Cardiac muscle cell (in vitro differentiated cells and primary cell): ENCODE measurements around the gene PIGU. TPM values are rescaled to one million over a fixed set of nuclear protein-coding genes. Genes with fewer than 3 reads are reported as not detected.

Experiments
- DNase-seq, 2 donors: peaks; one replicate each; pipeline versions ENCODE4 v3.0.0 to v3.0.0-alpha.2; 2010 to 2017; ENCODE audit warnings: low read depth in 1 of 2, low spot score in 1 of 2
- H3K27ac ChIP-seq: fragments of 200-600 bp; sonication (generic); 2 replicates; pipeline ENCODE4 v1.5.1; 2016
- H3K27me3 ChIP-seq: fragments of 200-600 bp; sonication (generic); 2 replicates; pipeline ENCODE4 v1.6.0; 2016; ENCODE audit warnings: control low read depth
- H3K36me3 ChIP-seq: fragments of 200-600 bp; sonication (generic); 2 replicates; pipeline ENCODE4 v1.5.1; 2016; ENCODE audit warnings: control low read depth
- H3K4me1 ChIP-seq: fragments of 200-600 bp; sonication (generic); 2 replicates; pipeline ENCODE4 v1.8.1; 2017; ENCODE audit warnings: low read depth, mild to moderate bottlenecking, mixed run types
- H3K4me3 ChIP-seq: fragments of 200-600 bp; sonication (generic); 2 replicates; pipeline ENCODE4 v1.5.1; 2016; ENCODE audit warnings: mild to moderate bottlenecking
- H3K9me3 ChIP-seq: fragments of 200-600 bp; sonication (generic); 2 replicates; pipeline ENCODE4 v1.5.1; 2017; ENCODE audit warnings: low read depth, mild to moderate bottlenecking, control low read depth
- polyA plus RNA-seq: library from polyadenylated mRNA; unstranded; fragments of >200 nt; fragmentation: Nextera tagmentation; extraction: Ambion mirVana; gene quantifications from 2 replicates; pipeline ENCODE4 v1.2.1, GENCODE V29; 2016
- total RNA-seq: library from RNA; depleted of rRNA; stranded (reverse); fragments of >200 nt; gene quantifications from 2 replicates; pipeline ENCODE4 v1.2.3, GENCODE V29; 2016
- TF ChIP-seq, protein P1 (sequence below): IDR thresholded peaks from 2 replicates; pipeline ENCODE4 v1.5.1; 2012; ENCODE audit warnings: low read depth, mild to moderate bottlenecking, low read length

PIGU gene
- total and polyA plus RNA-seq, 2 experiments from 2014 or later: 22.8 to 40.9 TPM

DNA sequence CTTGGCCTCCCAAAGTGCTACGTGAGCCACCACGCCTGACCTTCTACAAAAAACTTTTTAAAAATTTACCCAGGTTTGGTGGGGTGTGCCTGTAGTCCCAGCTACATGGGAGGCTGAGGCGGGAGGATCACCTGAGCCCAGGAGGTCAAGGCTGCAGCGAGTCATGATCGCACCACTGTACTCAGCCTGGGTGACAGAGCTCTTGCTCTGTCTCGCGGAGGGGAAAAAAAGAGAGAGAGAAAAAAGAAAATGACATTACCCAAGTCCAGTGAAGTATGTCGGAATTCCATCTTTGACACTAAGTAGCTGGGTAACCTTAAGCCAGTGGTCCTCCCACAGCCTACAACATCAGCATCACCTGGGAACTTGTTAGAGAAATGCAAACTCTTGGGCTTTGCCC is 137.1 kb downstream of the PIGU start:
- TF ChIP-seq, protein P1, sequence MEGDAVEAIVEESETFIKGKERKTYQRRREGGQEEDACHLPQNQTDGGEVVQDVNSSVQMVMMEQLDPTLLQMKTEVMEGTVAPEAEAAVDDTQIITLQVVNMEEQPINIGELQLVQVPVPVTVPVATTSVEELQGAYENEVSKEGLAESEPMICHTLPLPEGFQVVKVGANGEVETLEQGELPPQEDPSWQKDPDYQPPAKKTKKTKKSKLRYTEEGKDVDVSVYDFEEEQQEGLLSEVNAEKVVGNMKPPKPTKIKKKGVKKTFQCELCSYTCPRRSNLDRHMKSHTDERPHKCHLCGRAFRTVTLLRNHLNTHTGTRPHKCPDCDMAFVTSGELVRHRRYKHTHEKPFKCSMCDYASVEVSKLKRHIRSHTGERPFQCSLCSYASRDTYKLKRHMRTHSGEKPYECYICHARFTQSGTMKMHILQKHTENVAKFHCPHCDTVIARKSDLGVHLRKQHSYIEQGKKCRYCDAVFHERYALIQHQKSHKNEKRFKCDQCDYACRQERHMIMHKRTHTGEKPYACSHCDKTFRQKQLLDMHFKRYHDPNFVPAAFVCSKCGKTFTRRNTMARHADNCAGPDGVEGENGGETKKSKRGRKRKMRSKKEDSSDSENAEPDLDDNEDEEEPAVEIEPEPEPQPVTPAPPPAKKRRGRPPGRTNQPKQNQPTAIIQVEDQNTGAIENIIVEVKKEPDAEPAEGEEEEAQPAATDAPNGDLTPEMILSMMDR: no peak
- H3K27ac ChIP-seq: no peak overlapping the region
- DNase-seq: no peak
- H3K4me3 ChIP-seq: no peak overlapping the region
- H3K36me3 ChIP-seq: peaks cover 24% of the 10 kb centered on the region
- H3K4me1 ChIP-seq: peaks cover 15% of the 10 kb centered on the region
- H3K9me3 ChIP-seq: no peaks in the 10 kb centered on the region
- H3K27me3 ChIP-seq: no peaks in the 10 kb centered on the region

DNA sequence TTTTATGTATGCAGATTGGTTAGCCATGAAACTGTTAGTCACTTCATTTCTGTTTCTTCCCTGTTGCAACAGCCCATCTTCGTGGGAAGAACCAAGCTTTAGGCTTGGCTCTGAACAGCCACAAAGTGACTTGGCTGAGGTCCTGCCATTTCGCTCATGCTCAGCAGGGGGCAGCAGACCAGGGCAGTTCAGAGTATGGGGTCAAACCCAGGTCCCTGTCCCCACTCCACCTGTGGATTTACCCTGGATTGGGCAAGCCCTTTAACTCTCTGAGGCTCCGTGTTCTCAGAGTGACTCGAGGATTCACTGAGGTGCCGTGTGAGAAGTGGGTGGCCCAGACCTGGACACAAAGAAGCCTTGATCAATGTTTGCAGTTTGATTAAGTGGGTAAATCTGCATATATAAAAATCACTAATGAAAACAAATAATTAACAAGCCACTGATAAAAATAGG is 138.2 kb downstream of the PIGU start:
- TF ChIP-seq, protein P1: peak; percentile 91
- no peak overlapping the region for H3K4me3 ChIP-seq
- peaks cover 30% of the 10 kb centered on the region for H3K36me3 ChIP-seq
- DNase-seq: peak; percentile 49 to 76
- no peaks in the 10 kb centered on the region for H3K27me3 ChIP-seq
- H3K9me3 ChIP-seq: no peaks in the 10 kb centered on the region
- peaks cover 5% of the 10 kb centered on the region for H3K4me1 ChIP-seq
- H3K27ac ChIP-seq: peak overlapping the region; percentile 8

DNA sequence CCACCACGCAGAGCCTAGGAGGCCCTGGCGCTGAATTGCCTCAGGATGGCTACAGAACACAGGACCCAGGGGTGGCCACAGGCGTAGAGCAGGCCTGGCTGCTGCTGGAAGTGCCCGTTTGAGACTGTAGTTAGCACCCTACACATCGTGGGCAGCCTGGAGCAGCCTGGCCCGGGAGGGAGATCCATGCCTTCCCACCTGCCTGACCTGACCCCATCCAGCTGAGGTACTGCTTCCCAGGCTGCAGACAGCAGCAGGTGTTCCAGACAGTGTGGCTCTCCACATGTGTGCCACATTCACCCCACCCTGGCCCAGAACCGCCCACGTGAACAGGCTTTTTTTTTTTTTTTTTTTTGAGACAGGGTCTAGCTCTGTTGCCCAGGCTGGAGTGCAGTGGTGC is 139.2 kb downstream of the PIGU start:
- Histone ChIP-seq H3K4me1 (no peaks in the 10 kb centered on the region), H3K27ac (no peak overlapping the region), H3K9me3 (no peaks in the 10 kb centered on the region), H3K36me3 (peaks cover 37% of the 10 kb centered on the region), H3K27me3 (no peaks in the 10 kb centered on the region), H3K4me3 (no peak overlapping the region)
- TF ChIP-seq, protein P1: no peak
- DNase-seq: no peak

DNA sequence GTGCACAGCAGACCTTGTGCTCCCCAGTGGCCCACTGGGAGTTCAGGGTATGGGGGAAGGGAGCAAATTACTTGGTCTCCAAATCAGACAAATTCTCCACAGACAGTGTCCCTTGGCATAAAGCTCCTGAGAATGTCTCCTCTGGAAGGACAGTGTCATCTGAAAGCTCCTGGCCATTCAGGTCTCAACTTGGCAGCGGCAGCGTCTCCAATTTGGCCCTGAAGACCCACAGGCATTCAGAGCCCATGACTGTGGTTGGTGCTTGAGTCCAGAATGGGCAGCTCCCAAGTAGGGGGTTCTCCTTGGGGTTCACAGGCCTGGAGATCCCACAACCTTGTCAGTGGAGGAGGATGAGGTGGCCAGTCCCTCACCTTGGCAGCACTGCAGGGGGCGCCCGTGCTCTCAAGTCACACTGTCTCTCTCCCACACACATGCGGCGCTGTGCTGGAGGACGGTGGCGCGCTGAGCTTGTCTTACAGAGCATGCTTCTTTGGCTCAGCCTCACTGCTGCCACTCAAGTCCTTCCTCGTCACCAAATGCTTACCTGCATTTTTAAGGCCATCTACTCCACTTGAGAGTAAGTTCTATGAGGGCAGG is 140.0 kb downstream of the PIGU start:
- Histone ChIP-seq H3K27me3 (no peaks in the 10 kb centered on the region), H3K36me3 (peaks cover 39% of the 10 kb centered on the region), H3K4me1 (no peaks in the 10 kb centered on the region), H3K4me3 (no peak overlapping the region), H3K27ac (no peak overlapping the region), H3K9me3 (no peaks in the 10 kb centered on the region)
- DNase-seq: peak; percentile 44 to 52
- TF ChIP-seq, protein P1: peak; percentile 54

DNA sequence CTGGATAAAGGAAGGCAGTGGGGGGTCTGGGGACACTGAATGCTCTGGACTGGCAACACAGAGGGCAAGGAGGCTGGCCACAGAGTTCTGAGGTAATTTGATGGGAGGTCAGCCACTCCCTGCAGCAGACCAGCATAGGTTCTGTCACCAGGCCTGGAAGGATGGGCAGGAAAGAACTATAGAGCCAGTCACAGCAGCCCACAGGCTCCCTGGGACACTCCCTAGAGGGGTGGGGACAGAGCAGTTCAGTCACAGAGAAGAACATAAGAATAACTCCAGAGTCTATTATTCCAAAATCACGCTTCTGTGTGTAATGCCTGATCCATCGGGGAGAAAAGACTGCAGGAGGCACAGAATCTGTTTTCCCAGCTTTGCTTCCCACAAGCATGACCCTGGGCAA is 141.0 kb downstream of the PIGU start:
- Histone ChIP-seq H3K9me3 (no peaks in the 10 kb centered on the region), H3K27ac (no peak overlapping the region), H3K4me1 (no peaks in the 10 kb centered on the region), H3K27me3 (no peaks in the 10 kb centered on the region), H3K36me3 (peaks cover 39% of the 10 kb centered on the region), H3K4me3 (no peak overlapping the region)
- DNase-seq: no peak
- TF ChIP-seq, protein P1: no peak
